Ovary (tissue), 9 donors: ENCODE data around the gene PAQR5. TPM values are rescaled to one million over a fixed set of nuclear protein-coding genes. Genes with fewer than 3 reads are reported as not detected.
"Not testable (repeated sequence)": the region's sequence is repeated elsewhere in the genome, so short reads cannot be mapped to it uniquely, and the experiment has no call there.

Source experiments
- DNase-seq, 5 donors: peaks; one replicate each; pipeline ENCODE4 v3.0.0-alpha.2; 2019 to 2020
- H3K27ac ChIP-seq, 2 donors: fragments of 200-600 bp; one replicate each; pipeline versions ENCODE4 v1.5.1 to v1.8.0; 2019 to 2022
- H3K27me3 ChIP-seq: fragments of 200-600 bp; one replicate; pipeline ENCODE4 v1.8.0; 2022
- H3K36me3 ChIP-seq: fragments of 200-600 bp; sonication (generic); one replicate; pipeline ENCODE4 v1.5.1; 2019
- H3K4me1 ChIP-seq: one replicate; pipeline ENCODE4 v1.8.1; 2013; ENCODE audit warnings: mild to moderate bottlenecking, moderate library complexity; ENCODE audit not compliant: insufficient read depth
- H3K4me3 ChIP-seq: fragments of 200-600 bp; sonication (generic); one replicate; pipeline ENCODE4 v1.5.1; 2017
- H3K9me3 ChIP-seq, 2 donors: fragments of 200-600 bp in 1 of 2; sonication (generic) in 1 of 2; one replicate each; pipeline versions ENCODE4 v1.5.1 to v1.8.1; 2013 to 2019; ENCODE audit warnings: mild to moderate bottlenecking in 1 of 2, moderate library complexity in 1 of 2
- CTCF ChIP-seq, 3 donors: fragments of 450-650 bp in 2 of 3; fragments of 200-600 bp in 1 of 3; IDR thresholded peaks; one replicate each; pipeline versions ENCODE4 v1.5.1 to v1.8.0; 2016 to 2022; ENCODE audit warnings: antibody characterized with exemption in 3 of 3, mild to moderate bottlenecking in 1 of 3
- EP300 ChIP-seq: sonication (generic); formaldehyde crosslinking; IDR thresholded peaks from one replicate; pipeline ENCODE4 v1.6.1; 2017; ENCODE audit warnings: antibody characterized with exemption
- POLR2A ChIP-seq: fragments of 450-650 bp; IDR thresholded peaks from one replicate; pipeline ENCODE4 v1.6.1; 2017; ENCODE audit warnings: antibody characterized with exemption, mild to moderate bottlenecking, moderate library complexity
- WGBS, 3 donors: extraction: QIAGEN DNeasy Blood & Tissue Kit in 1 of 3; methylation state at CpG; one replicate each; pipeline versions ENCODE4 v1.1.5 to v1.1.7; 2013 to 2017; 5-methylcytosine and 5-hydroxymethylcytosine counted together
- intact Hi-C, 4 donors: fragments of 100-400 bp; cut with DNase I; formaldehyde crosslinking; loops; one replicate each; pipeline versions ENCODE4 v1.11.0 to v1.15.1; 2022 to 2023
- polyA plus RNA-seq, 2 donors: library from polyadenylated mRNA; stranded (reverse); fragments of 200-250 nt in 1 of 2; fragments of 350-450 nt in 1 of 2; fragmentation: Illumina TruSeq in 1 of 2; extraction: RNeasy Lipid Tissue Mini Kit (QIAGEN cat#74804) in 1 of 2; gene quantifications; one replicate each; pipeline ENCODE4 v1.2.3, GENCODE V29; 2013 to 2014
- total RNA-seq, 7 donors: library from RNA; depleted of rRNA in 2 of 7; stranded (reverse); fragments of >200 nt in 2 of 7; fragmentation: NEBNext Ultra II Directional in 3 of 7; extraction: Animal tissue kit (Norgen Biotek cat#: 25700) in 3 of 7; gene quantifications; one replicate each; pipeline versions ENCODE4 v1.1.0 to v1.2.4, GENCODE V29; 2016 to 2023
- donor health status: DM: no; HTN: no; CAD: no; lungs with moderate emphysema.
- donor health status: DM: no; HTN: no; CAD: no.
- donor health status: Bipolar disorder and iron deficiency.
- donor health status: DM: yes; HTN: yes; CAD: no.
- donor health status: DM: no; HTN: no; CAD: no.
- donor health status: DM: yes; HTN: yes; CAD: no.

PAQR5 gene
- total and polyA plus RNA-seq, 9 donors = 0.12 to 2.4 (median 0.66) TPM

GRCh38 chr15:69439623-69440022 lies 140.9 kb downstream of the PAQR5 start:
- WGBS, 3 donors = 44 to 77% (median 64%) methylated on average over 4 of the region's 4 CpGs
- intact Hi-C loops = no loop called here
- Histone ChIP-seq H3K27ac (no peak overlapping the region), H3K9me3 (no peaks in the 10 kb centered on the region), H3K36me3 (no peaks in the 10 kb centered on the region), H3K4me3 (no peak overlapping the region), H3K4me1 (no peaks in the 10 kb centered on the region), H3K27me3 (no peaks in the 10 kb centered on the region)
- TF ChIP-seq CTCF (IDR thresholded peaks at IDR 0.05) (no peak), POLR2A (no peak)
- DNase-seq = no peak

GRCh38 chr15:69443032-69443611 lies 144.4 kb downstream of the PAQR5 start:
- TF ChIP-seq POLR2A (no peak), EP300 (no peak), CTCF (IDR thresholded peaks at IDR 0.05) (no peak)
- no peak for DNase-seq
- Histone ChIP-seq H3K27me3 (no peaks in the 10 kb centered on the region), H3K27ac (no peak overlapping the region), H3K36me3 (no peaks in the 10 kb centered on the region), H3K9me3 (no peaks in the 10 kb centered on the region), H3K4me1 (no peaks in the 10 kb centered on the region), H3K4me3 (no peak overlapping the region)
- WGBS, 3 donors = 86 to 89% (median 89%) methylated on average over 5 of the region's 5 CpGs
- intact Hi-C loops = no loop called here

- H3K27me3 ChIP-seq = no peaks in the 10 kb centered on the region
- TF ChIP-seq EP300 (no peak), CTCF (IDR thresholded peaks at IDR 0.05) (no peak), POLR2A (no peak)
- no peaks in the 10 kb centered on the region for H3K4me1 ChIP-seq
- no peak for DNase-seq
- intact Hi-C loops = no loop called here
- no peak overlapping the region for H3K27ac ChIP-seq
- H3K9me3 ChIP-seq = no peaks in the 10 kb centered on the region
- no peaks in the 10 kb centered on the region for H3K36me3 ChIP-seq
- WGBS, 3 donors = 95 to 97% (median 97%) methylated on average over 7 of the region's 7 CpGs
- no peak overlapping the region for H3K4me3 ChIP-seq
Observed at GRCh38 chr15:69444686-69445085, 146.0 kb downstream of the PAQR5 start.

- H3K27ac ChIP-seq = no peak overlapping the region
- no peaks in the 10 kb centered on the region for H3K36me3 ChIP-seq
- H3K4me3 ChIP-seq = no peak overlapping the region
- TF ChIP-seq EP300 = no peak
- no peak for TF ChIP-seq POLR2A
- H3K9me3 ChIP-seq = no peaks in the 10 kb centered on the region
- WGBS, 3 donors = 86 to 92% (median 92%) methylated on average over 2 of the region's 2 CpGs
- intact Hi-C loops = no loop called here
- H3K27me3 ChIP-seq = no peaks in the 10 kb centered on the region
- DNase-seq = no peak
- H3K4me1 ChIP-seq = peaks cover 3% of the 10 kb centered on the region
Observed at GRCh38 chr15:69446953-69447352, 148.2 kb downstream of the PAQR5 start.

- H3K9me3 ChIP-seq, intact Hi-C loops: not testable (repeated sequence)
- 97 to 99% (median 98%) methylated on average over 4 of the region's 4 CpGs for WGBS, 3 donors
Observed at GRCh38 chr15:69450221-69450620, 151.5 kb downstream of the PAQR5 start.

More at GRCh38 chr15:69450221-69450620, 151.5 kb downstream of the PAQR5 start:
- not testable (repeated sequence) for H3K36me3 ChIP-seq, DNase-seq, H3K27me3 ChIP-seq, H3K4me3 ChIP-seq, H3K4me1 ChIP-seq, H3K27ac ChIP-seq
